GOT3 (cell line): ENCODE measurements around the gene CASKIN1.
"Not testable (repeated sequence)": the region's sequence is repeated elsewhere in the genome, so short reads cannot be mapped to it uniquely, and the experiment has no call there.

ENCODE experiments used
- DNase-seq: peaks from one replicate; lab custom pipeline; 2025; ENCODE audit warnings: mixed read lengths; lab: John Stamatoyannopoulos, UW

The CASKIN1 gene

GRCh38 chr16:2135071-2135470 is 61.3 kb downstream of the CASKIN1 start:
- DNase-seq, result not testable (repeated sequence)

- DNase-seq, result not testable (repeated sequence)
These were observed 62.6 kb downstream of the CASKIN1 start for GRCh38 chr16:2133797-2134196.

DNA sequence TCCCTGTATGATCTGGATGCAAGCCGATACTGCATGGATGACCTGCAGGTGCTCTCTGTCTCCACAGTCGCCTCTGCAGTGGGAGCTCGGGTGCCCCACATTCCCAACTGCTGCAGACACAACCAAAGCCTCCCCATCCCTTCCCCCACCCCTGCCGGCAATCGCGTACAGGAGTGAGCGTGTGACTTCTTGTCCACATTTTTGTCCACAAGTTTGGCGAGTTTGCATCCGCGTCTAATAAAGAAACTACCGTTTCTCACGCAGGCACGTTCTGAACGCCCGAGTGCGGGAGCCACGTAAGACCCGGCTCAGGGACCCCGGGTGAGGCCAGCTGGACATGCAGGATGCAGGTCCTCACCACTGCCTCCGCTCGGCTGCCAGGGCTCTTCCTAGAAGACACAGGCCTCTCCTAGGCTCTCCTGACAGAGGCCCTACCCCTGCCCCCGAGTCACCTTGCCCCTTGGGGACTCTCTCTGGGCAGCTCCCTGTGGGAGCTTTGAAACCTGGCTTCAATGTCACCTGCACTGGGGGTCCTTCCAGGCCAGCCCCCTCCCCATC is 66.4 kb downstream of the CASKIN1 start:
- not testable (repeated sequence) for DNase-seq

GRCh38 chr16:2129251-2129650 is 67.2 kb downstream of the CASKIN1 start:
- not testable (repeated sequence) for DNase-seq

DNA sequence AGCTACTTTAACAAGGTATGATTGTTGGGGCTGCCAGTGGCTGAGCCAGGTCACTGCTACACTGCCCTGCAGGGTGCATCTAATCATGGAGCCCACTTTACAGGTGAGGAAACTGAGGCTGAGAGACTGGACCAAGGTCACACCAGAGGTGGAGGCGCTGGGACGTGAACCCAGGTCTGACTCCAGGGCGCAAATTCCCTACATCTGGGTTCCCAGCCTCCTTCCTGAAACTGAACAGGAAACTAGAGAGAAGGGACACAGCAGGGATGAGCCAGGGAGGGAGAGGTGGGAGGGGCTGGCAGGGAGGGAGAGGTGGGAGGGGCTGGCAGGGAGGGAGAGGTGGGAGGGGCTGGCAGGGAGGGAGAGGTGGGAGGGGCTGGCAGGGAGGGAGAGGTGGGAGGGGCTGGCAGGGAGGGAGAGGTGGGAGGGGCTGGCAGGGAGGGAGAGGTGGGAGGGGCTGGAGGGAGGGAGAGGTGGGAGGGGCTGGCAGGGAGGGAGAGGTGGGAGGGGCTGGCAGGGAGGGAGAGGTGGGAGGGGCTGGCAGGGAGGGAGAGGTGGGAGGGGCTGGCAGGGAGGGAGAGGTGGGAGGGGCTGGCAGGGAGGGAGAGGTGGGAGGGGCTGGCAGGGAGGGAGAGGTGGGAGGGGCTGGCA is 68.7 kb downstream of the CASKIN1 start:
- DNase-seq, result not testable (repeated sequence)
